Glutamatergic neuron (in vitro differentiated cells): ENCODE results near the gene SCAMP1. TPM values are rescaled to one million over a fixed set of nuclear protein-coding genes. Genes with fewer than 3 reads are reported as not detected.
"Not testable (repeated sequence)": the region's sequence is repeated elsewhere in the genome, so short reads cannot be mapped to it uniquely, and the experiment has no call there.

Experiments
- DNase-seq: peaks from one replicate; pipeline ENCODE4 v3.0.0; 2022
- H3K27ac Mint-ChIP-seq: one replicate; pipeline ENCODE4 v1.8.0; 2020; ENCODE audit warnings: mild to moderate bottlenecking, mixed read lengths, inconsistent platforms; ENCODE audit not compliant: unreplicated experiment
- H3K27me3 Mint-ChIP-seq: one replicate; pipeline ENCODE4 v1.8.0; 2020; ENCODE audit warnings: mild to moderate bottlenecking, moderate library complexity, mixed read lengths, inconsistent platforms; ENCODE audit not compliant: unreplicated experiment
- H3K36me3 Mint-ChIP-seq: one replicate; pipeline ENCODE4 v1.8.0; 2020; ENCODE audit warnings: mild to moderate bottlenecking, mixed read lengths, inconsistent platforms; ENCODE audit not compliant: unreplicated experiment
- H3K4me1 Mint-ChIP-seq: one replicate; pipeline ENCODE4 v1.8.0; 2020; ENCODE audit warnings: mild to moderate bottlenecking, low read depth, mixed read lengths, inconsistent platforms; ENCODE audit not compliant: unreplicated experiment
- H3K4me3 Mint-ChIP-seq: one replicate; pipeline ENCODE4 v1.8.0; 2020; ENCODE audit warnings: mild to moderate bottlenecking, mixed read lengths, inconsistent platforms; ENCODE audit not compliant: unreplicated experiment
- H3K9me3 Mint-ChIP-seq: one replicate; pipeline ENCODE4 v1.8.0; 2020; ENCODE audit warnings: mild to moderate bottlenecking, moderate library complexity, mixed read lengths, inconsistent platforms; ENCODE audit not compliant: unreplicated experiment
- CTCF ChIP-seq: fragments of 200-600 bp; sonication (generic); IDR thresholded peaks from one replicate; pipeline ENCODE4 v1.5.0; 2021; ENCODE audit not compliant: partially characterized antibody, unreplicated experiment
- total RNA-seq: library from RNA; stranded (reverse); fragmentation: NEBNext Ultra II Directional; extraction: Animal tissue kit (Norgen Biotek cat#: 25700); gene quantifications from one replicate; pipeline ENCODE4 v1.2.1, GENCODE V29; 2021; ENCODE audit not compliant: unreplicated experiment

SCAMP1 gene
- total RNA-seq, 1 donor from 2014 or later = 36.2 TPM

GRCh38 chr5:78387468-78388153 lies 27.2 kb downstream of the SCAMP1 start:
- TF ChIP-seq CTCF = no peak
- no peak for DNase-seq
- Mint-ChIP-seq H3K27me3 (no peaks in the 10 kb centered on the region), H3K4me3 (no peak overlapping the region), H3K27ac (no peak overlapping the region), H3K4me1 (peaks cover 2% of the 10 kb centered on the region), H3K36me3 (peaks cover 30% of the 10 kb centered on the region), H3K9me3 (peaks cover 5% of the 10 kb centered on the region)

GRCh38 chr5:78391357-78391756 lies 30.9 kb downstream of the SCAMP1 start:
- peaks cover 23% of the 10 kb centered on the region for H3K36me3 Mint-ChIP-seq
- H3K4me3 Mint-ChIP-seq, H3K4me1 Mint-ChIP-seq, H3K27ac Mint-ChIP-seq, H3K27me3 Mint-ChIP-seq, H3K9me3 Mint-ChIP-seq: not testable (repeated sequence)
- peak; percentile 21 for DNase-seq

- no peak for TF ChIP-seq CTCF
- DNase-seq = no peak
- Mint-ChIP-seq H3K4me3 (no peak overlapping the region), H3K4me1 (no peaks in the 10 kb centered on the region), H3K27ac (no peak overlapping the region), H3K27me3 (peaks cover 2% of the 10 kb centered on the region), H3K36me3 (no peaks in the 10 kb centered on the region), H3K9me3 (no peaks in the 10 kb centered on the region)
Observed at GRCh38 chr5:78397831-78398230, 37.4 kb downstream of the SCAMP1 start.

GRCh38 chr5:78399116-78399515 lies 38.7 kb downstream of the SCAMP1 start:
- no peak overlapping the region for H3K27ac Mint-ChIP-seq
- no peaks in the 10 kb centered on the region for H3K36me3 Mint-ChIP-seq
- H3K4me1 Mint-ChIP-seq = no peaks in the 10 kb centered on the region
- no peaks in the 10 kb centered on the region for H3K9me3 Mint-ChIP-seq
- no peak overlapping the region for H3K4me3 Mint-ChIP-seq
- no peak for TF ChIP-seq CTCF
- H3K27me3 Mint-ChIP-seq = peaks cover 2% of the 10 kb centered on the region
- DNase-seq = no peak

- Mint-ChIP-seq H3K4me3 (no peak overlapping the region), H3K36me3 (no peaks in the 10 kb centered on the region), H3K27me3 (no peaks in the 10 kb centered on the region), H3K27ac (no peak overlapping the region), H3K9me3 (no peaks in the 10 kb centered on the region), H3K4me1 (no peaks in the 10 kb centered on the region)
- no peak for TF ChIP-seq CTCF
- no peak for DNase-seq
Observed at GRCh38 chr5:78404682-78405293, 44.4 kb downstream of the SCAMP1 start.
